ENCODE results near the gene MOB2.

Gene MOB2

DNA sequence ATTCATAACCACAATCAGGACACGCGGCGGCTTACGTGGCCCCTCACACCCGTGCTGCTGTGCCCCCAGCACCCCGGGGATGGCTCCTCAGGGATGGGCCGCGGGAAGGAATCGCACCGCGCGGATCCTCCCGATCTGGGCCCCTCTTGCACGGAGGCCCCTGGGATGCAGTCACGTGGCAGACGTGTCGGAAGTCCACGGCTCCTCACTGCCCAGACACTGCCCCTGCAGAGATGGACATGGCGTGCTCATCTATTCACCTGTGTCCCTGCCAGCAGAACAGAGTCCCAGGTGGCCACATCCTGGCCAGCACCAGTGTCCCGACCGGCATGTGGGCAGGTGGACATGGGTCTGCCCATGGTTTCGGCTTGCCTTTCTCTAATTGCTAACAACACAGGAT lies 12.8 kb downstream of the MOB2 start:
- no peak for ATAC-seq (ENCODE audit: insufficient read depth, low read depth)
- peaks cover 28% of the 10 kb centered on the region for H4K20me1 ChIP-seq (ENCODE audit: insufficient read depth, low read length)

DNA sequence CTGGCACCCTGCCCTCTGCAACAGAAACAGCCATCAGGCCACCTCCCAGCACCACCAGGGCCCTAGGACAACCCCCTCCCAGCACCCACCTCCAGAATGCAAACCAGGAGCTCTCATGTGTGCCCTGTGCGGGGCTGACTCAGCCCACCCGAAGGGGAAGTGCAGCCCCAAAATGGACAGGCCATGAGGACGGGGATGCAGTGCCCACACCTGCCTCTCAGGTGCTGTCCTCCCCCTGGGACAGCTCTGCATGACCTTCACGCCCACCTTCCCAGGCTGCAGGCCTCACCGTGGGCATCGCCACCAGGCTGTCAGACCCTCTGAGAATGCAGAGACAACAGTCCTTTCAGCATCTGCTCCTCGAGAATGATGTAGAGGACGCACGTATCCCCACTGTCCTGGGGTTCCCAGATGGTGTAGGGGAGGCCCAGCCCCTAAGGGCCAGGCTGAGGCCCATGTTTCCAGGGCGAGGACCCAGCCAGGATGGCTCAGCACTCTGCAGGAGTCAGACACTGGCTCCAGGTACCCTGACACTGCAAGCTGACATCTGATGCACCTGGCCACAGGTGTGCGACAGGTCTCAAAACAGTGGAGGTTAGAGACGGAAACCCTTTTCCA lies 13.5 kb downstream of the MOB2 start:
- DNase-seq (no peak), ATAC-seq (ENCODE audit: insufficient read depth, low read depth) (no peak)
- H3K9ac ChIP-seq (ENCODE audit: low read depth, low read length), result no peak overlapping the region
- H3K4me3 ChIP-seq (ENCODE audit: low read depth in 1 of 2, low read length in 2 of 2), result no peak overlapping the region
- H4K20me1 ChIP-seq (ENCODE audit: insufficient read depth, low read length), result peaks cover 28% of the 10 kb centered on the region
- TF ChIP-seq CTCF (IDR thresholded peaks at IDR 0.05; ENCODE audit: borderline replicate concordance, extremely low read depth, low read length, poor library complexity, severe bottlenecking) (no peak), EZH2 (IDR thresholded peaks at IDR 0.05; ENCODE audit: borderline replicate concordance, low read depth, low read length, severe bottlenecking) (no peak)
- H3K4me2 ChIP-seq (ENCODE audit: insufficient read depth, low read length), result no peak overlapping the region
- H3K36me3 ChIP-seq (ENCODE audit: insufficient read depth, low read length), result peaks cover 75% of the 10 kb centered on the region
- no peak overlapping the region for H2AFZ ChIP-seq (ENCODE audit: low read depth, low read length)
- H3K79me2 ChIP-seq (ENCODE audit: insufficient read depth, low read length), result no peaks in the 10 kb centered on the region
- H3K9me3 ChIP-seq (ENCODE audit: insufficient read depth, low read length, severe bottlenecking), result no peaks in the 10 kb centered on the region
- H3K27ac ChIP-seq (ENCODE audit: low read length), result no peak overlapping the region
- H3K27me3 ChIP-seq (ENCODE audit: insufficient read depth, low read length, poor library complexity), result no peaks in the 10 kb centered on the region
- no peaks in the 10 kb centered on the region for H3K4me1 ChIP-seq (ENCODE audit: insufficient read depth, low read length)

More for the DNA sequence above, 12.8 kb downstream of the MOB2 start:
- Histone ChIP-seq H3K4me2 (ENCODE audit: insufficient read depth, low read length) (no peak overlapping the region), H3K4me1 (ENCODE audit: insufficient read depth, low read length) (no peaks in the 10 kb centered on the region), H3K27me3 (ENCODE audit: insufficient read depth, low read length, poor library complexity) (no peaks in the 10 kb centered on the region), H3K36me3 (ENCODE audit: insufficient read depth, low read length) (peaks cover 80% of the 10 kb centered on the region), H3K79me2 (ENCODE audit: insufficient read depth, low read length) (no peaks in the 10 kb centered on the region), H3K9me3 (ENCODE audit: insufficient read depth, low read length, severe bottlenecking) (no peaks in the 10 kb centered on the region), H3K9ac (ENCODE audit: low read depth, low read length) (no peak overlapping the region), H3K4me3 (ENCODE audit: low read depth in 1 of 2, low read length in 2 of 2) (no peak overlapping the region), H2AFZ (ENCODE audit: low read depth, low read length) (no peak overlapping the region), H3K27ac (ENCODE audit: low read length) (no peak overlapping the region)
- no peak for TF ChIP-seq EZH2 (IDR thresholded peaks at IDR 0.05; ENCODE audit: borderline replicate concordance, low read depth, low read length, severe bottlenecking)
- no peak for TF ChIP-seq CTCF (IDR thresholded peaks at IDR 0.05; ENCODE audit: borderline replicate concordance, extremely low read depth, low read length, poor library complexity, severe bottlenecking)
- no peak for DNase-seq

GRCh38 chr11:1472180-1473005 lies 14.2 kb downstream of the MOB2 start:
- DNase-seq (no peak), ATAC-seq (ENCODE audit: insufficient read depth, low read depth) (no peak)
- Histone ChIP-seq H3K79me2 (ENCODE audit: insufficient read depth, low read length) (no peaks in the 10 kb centered on the region), H3K4me3 (ENCODE audit: low read depth in 1 of 2, low read length in 2 of 2) (no peak overlapping the region), H3K9ac (ENCODE audit: low read depth, low read length) (no peak overlapping the region), H3K4me1 (ENCODE audit: insufficient read depth, low read length) (no peaks in the 10 kb centered on the region), H3K27me3 (ENCODE audit: insufficient read depth, low read length, poor library complexity) (no peaks in the 10 kb centered on the region), H3K4me2 (ENCODE audit: insufficient read depth, low read length) (no peak overlapping the region), H3K27ac (ENCODE audit: low read length) (no peak overlapping the region), H2AFZ (ENCODE audit: low read depth, low read length) (no peak overlapping the region), H3K36me3 (ENCODE audit: insufficient read depth, low read length) (peaks cover 68% of the 10 kb centered on the region), H4K20me1 (ENCODE audit: insufficient read depth, low read length) (peaks cover 22% of the 10 kb centered on the region), H3K9me3 (ENCODE audit: insufficient read depth, low read length, severe bottlenecking) (no peaks in the 10 kb centered on the region)
- TF ChIP-seq CTCF (IDR thresholded peaks at IDR 0.05; ENCODE audit: borderline replicate concordance, extremely low read depth, low read length, poor library complexity, severe bottlenecking), result no peak
- no peak for TF ChIP-seq EZH2 (IDR thresholded peaks at IDR 0.05; ENCODE audit: borderline replicate concordance, low read depth, low read length, severe bottlenecking)

All from DND-41 (cell line).